Ishikawa (cell line): ENCODE results near the gene IDH2.

Experiments used
- CREB1 ChIP-seq: IDR thresholded peaks from 2 replicates; pipeline ENCODE4 v1.6.1; 2012; ENCODE audit warnings: low read depth
- EP300 ChIP-seq: IDR thresholded peaks from 2 replicates; pipeline ENCODE4 v1.6.1; 2012; ENCODE audit warnings: borderline replicate concordance
- TAF1 ChIP-seq: IDR thresholded peaks from 2 replicates; pipeline ENCODE4 v1.6.1; 2012; ENCODE audit warnings: low read depth, mild to moderate bottlenecking

- TF ChIP-seq TAF1: no peak
- no peak for TF ChIP-seq EP300
- TF ChIP-seq CREB1: no peak
Observed at GRCh38 chr15:90065682-90066049, 36.6 kb downstream of the IDH2 start.
